ENCODE data around the gene SAPCD2. TPM values are rescaled to one million over a fixed set of nuclear protein-coding genes. Genes with fewer than 3 reads are reported as not detected.

Gene SAPCD2
- total and polyA plus RNA-seq, 9 of the 15 experiments (the other 6 are each of a cell fraction or from before 2014, with no cell fraction given) = 3.4 to 91.8 (median 18.8) TPM

GRCh38 chr9:137083394-137084004 is 13.1 kb upstream of the SAPCD2 start (continued):
- TF ChIP-seq CHD7 (IDR thresholded peaks at IDR 0.05; ENCODE audit: low read depth, low read length) (no peak), BCOR (IDR thresholded peaks at IDR 0.05) (no peak), ILK (tag; IDR thresholded peaks at IDR 0.05; ENCODE audit: borderline replicate concordance, low read depth) (no peak), MLLT1 (IDR thresholded peaks at IDR 0.05) (no peak), MCM2 (IDR thresholded peaks at IDR 0.05; ENCODE audit: low read depth) (no peak), BHLHE40 (IDR thresholded peaks at IDR 0.05; ENCODE audit: low read length) (no peak), KDM4B (IDR thresholded peaks at IDR 0.05; ENCODE audit: borderline replicate concordance in 2 of 2, low read depth in 1 of 2) (no peak), NR2C1 (IDR thresholded peaks at IDR 0.05) (no peak), NR2C1 (tag; IDR thresholded peaks at IDR 0.05) (no peak), MYNN (IDR thresholded peaks at IDR 0.05) (peak; percentile 40; the same call in 1 of the 2 replicates), MYNN (CRISPR knock-in tag; IDR thresholded peaks at IDR 0.05) (no peak), PHF8 (IDR thresholded peaks at IDR 0.05; ENCODE audit: borderline replicate concordance, low read length) (peak; percentile 23; the same call in 1 of the 2 replicates), NR1H2 (CRISPR knock-in tag; IDR thresholded peaks at IDR 0.05) (no peak), ETS2 (tag; IDR thresholded peaks at IDR 0.05; ENCODE audit: borderline replicate concordance, poor library complexity, severe bottlenecking) (no peak), TRIM28 (IDR thresholded peaks at IDR 0.05) (peak; percentile 55; the same call in 1 of the 2 replicates), RFX7 (CRISPR knock-in tag; IDR thresholded peaks at IDR 0.05) (no peak), FOXJ3 (CRISPR knock-in tag; IDR thresholded peaks at IDR 0.05) (no peak), ZNF444 (CRISPR knock-in tag; IDR thresholded peaks at IDR 0.05) (no peak)

Data from K562 (cell line).